Psoas muscle (tissue), 8 donors: ENCODE measurements around the gene USP20. TPM values are rescaled to one million over a fixed set of nuclear protein-coding genes. Genes with fewer than 3 reads are reported as not detected.

ENCODE experiments used
- ATAC-seq, 4 donors: fragments of 200-7000 bp; cut with Tn5 transposase; one replicate each; pipeline ENCODE4 v1.9.1; 2020; ENCODE audit warnings: moderate library complexity in 3 of 4, mild to moderate bottlenecking in 2 of 4
- DNase-seq, 2 donors: peaks; one replicate each; pipeline ENCODE4 v3.0.0-alpha.2; 2020
- H3K27ac ChIP-seq: fragments of 200-600 bp; one replicate; pipeline ENCODE4 v1.8.0; 2022
- H3K27me3 ChIP-seq, 3 donors: fragments of 200-600 bp in 1 of 3; one replicate each; pipeline versions ENCODE4 v1.6.1 to v1.8.0; 2013 to 2022; ENCODE audit warnings: low read length in 2 of 3, mild to moderate bottlenecking in 2 of 3, moderate library complexity in 1 of 3; ENCODE audit not compliant: insufficient read depth in 3 of 3
- H3K36me3 ChIP-seq, 2 donors: fragments of 200-600 bp in 1 of 2; one replicate each; pipeline versions ENCODE4 v1.6.1 to v1.8.0; 2013 to 2022; ENCODE audit warnings: low read depth in 1 of 2, mild to moderate bottlenecking in 1 of 2, moderate library complexity in 1 of 2; ENCODE audit not compliant: insufficient read depth in 1 of 2
- H3K4me1 ChIP-seq: fragments of 200-600 bp; one replicate; pipeline ENCODE4 v1.8.0; 2022
- H3K4me3 ChIP-seq: fragments of 200-600 bp; one replicate; pipeline ENCODE4 v1.8.0; 2022; ENCODE audit warnings: mild to moderate bottlenecking
- H3K9me3 ChIP-seq: fragments of 200-600 bp; one replicate; pipeline ENCODE4 v1.8.0; 2022
- CTCF ChIP-seq: fragments of 200-600 bp; IDR thresholded peaks from one replicate; pipeline ENCODE4 v1.8.0; 2022; ENCODE audit warnings: antibody characterized with exemption
- WGBS, 3 donors: extraction: QIAGEN DNeasy Blood & Tissue Kit; methylation state at CpG; one replicate each; pipeline versions ENCODE4 v1.1.6 to v1.1.7; 2013; 5-methylcytosine and 5-hydroxymethylcytosine counted together
- intact Hi-C, 2 donors: fragments of 100-400 bp; cut with DNase I; formaldehyde crosslinking; loops; one replicate each; pipeline versions ENCODE4 v1.11.0 to v1.14.2; 2022
- polyA plus RNA-seq, 3 donors: library from polyadenylated mRNA; stranded (reverse); fragments of 200-250 nt; gene quantifications; one replicate each; pipeline ENCODE4 v1.2.3, GENCODE V29; 2013
- total RNA-seq, 4 donors: library from RNA; stranded (reverse); fragmentation: NEBNext Ultra II Directional in 2 of 4; extraction: Animal tissue kit (Norgen Biotek cat#: 25700) in 2 of 4; gene quantifications; one replicate each; pipeline versions ENCODE4 v1.2.1 to v1.2.4, GENCODE V29; 2021 to 2023
- donor health status: healthy with polysubstance abuse.
- donor health status: DM: no; HTN: no; CAD: no; lungs with moderate emphysema.
- donor health status: Bipolar disorder and iron deficiency.
- donor health status: healthy.
- donor health status: DM: yes; HTN: yes; CAD: no.
- donor health status: DM: no; HTN: no; CAD: no.
- donor health status: DM: no; HTN: no; CAD: no.
- donor health status: DM: yes; HTN: yes; CAD: no.

The USP20 gene
- total and polyA plus RNA-seq, 7 donors: 9.5 to 18.4 (median 15.2) TPM

- Histone ChIP-seq H3K36me3 (peaks cover 0 to 46% of the 10 kb centered on the region in 2 donors), H3K27ac (no peak overlapping the region), H3K4me1 (no peaks in the 10 kb centered on the region), H3K4me3 (no peak overlapping the region), H3K27me3 (no peaks in the 10 kb centered on the region), H3K9me3 (no peaks in the 10 kb centered on the region)
- intact Hi-C loops: no loop called here
- ATAC-seq (no peak), DNase-seq (no peak)
- 59 to 68% (median 68%) methylated on average over 4 of the region's 4 CpGs for WGBS, 3 donors
- no peak for TF ChIP-seq CTCF
These were observed 13.6 kb downstream of the USP20 start for GRCh38 chr9:129848712-129849441.

GRCh38 chr9:129849901-129850300 is 14.6 kb downstream of the USP20 start:
- Histone ChIP-seq H3K9me3 (no peaks in the 10 kb centered on the region), H3K4me1 (no peaks in the 10 kb centered on the region), H3K27me3 (no peaks in the 10 kb centered on the region), H3K36me3 (peaks cover 0 to 55% of the 10 kb centered on the region in 2 donors), H3K4me3 (no peak overlapping the region), H3K27ac (no peak overlapping the region)
- DNase-seq (no peak), ATAC-seq (no peak)
- no peak for TF ChIP-seq CTCF
- intact Hi-C loops: no loop called here
- 83 to 91% (median 89%) methylated on average over 6 of the region's 6 CpGs for WGBS, 3 donors

GRCh38 chr9:129850821-129851550 is 15.7 kb downstream of the USP20 start:
- no peak for TF ChIP-seq CTCF
- no peak for ATAC-seq
- Histone ChIP-seq H3K27ac (no peak overlapping the region), H3K4me1 (no peaks in the 10 kb centered on the region), H3K4me3 (no peak overlapping the region), H3K9me3 (no peaks in the 10 kb centered on the region), H3K27me3 (no peaks in the 10 kb centered on the region), H3K36me3 (peaks cover 0 to 63% of the 10 kb centered on the region in 2 donors)
- no peak for DNase-seq
- 83 to 89% (median 85%) methylated on average over 6 of the region's 6 CpGs for WGBS, 3 donors
- intact Hi-C loops: no loop called here

- ATAC-seq: no peak
- H3K27me3 ChIP-seq: no peaks in the 10 kb centered on the region
- intact Hi-C loops: no loop called here
- TF ChIP-seq CTCF: no peak
- no peak for DNase-seq
- 74 to 80% (median 79%) methylated on average over 5 of the region's 5 CpGs for WGBS, 3 donors
- peaks cover 0 to 71% of the 10 kb centered on the region in 2 donors for H3K36me3 ChIP-seq
- H3K4me1 ChIP-seq: no peaks in the 10 kb centered on the region
- H3K4me3 ChIP-seq: no peak overlapping the region
- no peaks in the 10 kb centered on the region for H3K9me3 ChIP-seq
- no peak overlapping the region for H3K27ac ChIP-seq
These were observed 16.6 kb downstream of the USP20 start for GRCh38 chr9:129851821-129852220.
